Measurements from ENCODE around the gene SMIM13.

DNA sequence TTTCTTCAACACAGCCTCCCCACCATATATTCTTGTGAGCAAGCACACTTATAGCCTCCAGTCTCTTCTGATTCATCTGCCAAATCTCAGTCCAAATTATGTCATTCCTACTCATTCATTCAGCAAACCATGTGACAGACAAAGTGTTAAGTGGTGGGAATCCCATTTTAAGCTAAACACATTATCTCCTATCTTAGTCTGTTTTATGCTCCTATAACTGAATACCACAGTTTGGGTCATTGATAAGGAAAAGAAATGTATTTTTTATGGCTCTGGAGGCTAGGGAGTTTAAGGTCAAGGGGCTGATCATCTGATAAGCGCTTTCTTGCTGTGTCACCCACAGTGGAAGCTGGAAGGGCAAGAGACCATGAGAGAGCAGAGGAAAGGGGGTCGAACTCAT, 23.9 kb upstream of the SMIM13 start:
- TF ChIP-seq, protein P1, sequence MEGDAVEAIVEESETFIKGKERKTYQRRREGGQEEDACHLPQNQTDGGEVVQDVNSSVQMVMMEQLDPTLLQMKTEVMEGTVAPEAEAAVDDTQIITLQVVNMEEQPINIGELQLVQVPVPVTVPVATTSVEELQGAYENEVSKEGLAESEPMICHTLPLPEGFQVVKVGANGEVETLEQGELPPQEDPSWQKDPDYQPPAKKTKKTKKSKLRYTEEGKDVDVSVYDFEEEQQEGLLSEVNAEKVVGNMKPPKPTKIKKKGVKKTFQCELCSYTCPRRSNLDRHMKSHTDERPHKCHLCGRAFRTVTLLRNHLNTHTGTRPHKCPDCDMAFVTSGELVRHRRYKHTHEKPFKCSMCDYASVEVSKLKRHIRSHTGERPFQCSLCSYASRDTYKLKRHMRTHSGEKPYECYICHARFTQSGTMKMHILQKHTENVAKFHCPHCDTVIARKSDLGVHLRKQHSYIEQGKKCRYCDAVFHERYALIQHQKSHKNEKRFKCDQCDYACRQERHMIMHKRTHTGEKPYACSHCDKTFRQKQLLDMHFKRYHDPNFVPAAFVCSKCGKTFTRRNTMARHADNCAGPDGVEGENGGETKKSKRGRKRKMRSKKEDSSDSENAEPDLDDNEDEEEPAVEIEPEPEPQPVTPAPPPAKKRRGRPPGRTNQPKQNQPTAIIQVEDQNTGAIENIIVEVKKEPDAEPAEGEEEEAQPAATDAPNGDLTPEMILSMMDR (IDR thresholded peaks at IDR 0.05) = no peak
- TF ChIP-seq POLR2A (IDR thresholded peaks at IDR 0.05) = no peak

Measured in esophagus squamous epithelium (tissue), 4 donors.